SK-N-SH treated with all-trans-retinoic acid at 6 μM for 48 hours (cell line): ENCODE measurements around the gene TNFSF18.

Source experiments
- ATAC-seq: fragments of 200-7000 bp; cut with Tn5 transposase; 3 replicates; pipeline ENCODE4 v1.9.1; 2020; ENCODE audit warnings: mild to moderate bottlenecking, moderate library complexity
- ARNTL ChIP-seq: fragments of 450-650 bp; formaldehyde crosslinking; IDR thresholded peaks from 2 replicates; pipeline ENCODE4 v1.5.0; 2020; ENCODE audit warnings: low read depth, mild to moderate bottlenecking, moderate library complexity, borderline replicate concordance
- BACH2 ChIP-seq: fragments of 250-450 bp; sonication (Bioruptor Pico); IDR thresholded peaks from 2 replicates; pipeline ENCODE4 v1.9.0; 2021; ENCODE audit warnings: mild to moderate bottlenecking, borderline replicate concordance
- CSDC2 ChIP-seq: fragments of 250-450 bp; sonication (Bioruptor Pico); IDR thresholded peaks from 2 replicates; pipeline ENCODE4 v1.5.0; 2020; ENCODE audit warnings: mild to moderate bottlenecking, moderate library complexity
- ESRRG ChIP-seq: fragments of 250-450 bp; sonication (Bioruptor Pico); IDR thresholded peaks from 2 replicates; pipeline ENCODE4 v1.6.1; 2021; ENCODE audit warnings: mild to moderate bottlenecking
- GLIS3 ChIP-seq: fragments of 250-450 bp; sonication (Bioruptor Pico); IDR thresholded peaks from 2 replicates; pipeline ENCODE4 v1.5.0; 2020; ENCODE audit warnings: mild to moderate bottlenecking, moderate library complexity
- ISL1 ChIP-seq: fragments of 250-450 bp; sonication (Bioruptor Pico); IDR thresholded peaks from 2 replicates; pipeline ENCODE4 v2.1.2; 2022; ENCODE audit warnings: mild to moderate bottlenecking, moderate library complexity
- OSR1 ChIP-seq: fragments of 250-450 bp; sonication (Bioruptor Pico); IDR thresholded peaks from 2 replicates; pipeline ENCODE4 v1.8.0; 2022; ENCODE audit warnings: moderate library complexity, mild to moderate bottlenecking, inconsistent platforms
- PPARA ChIP-seq: fragments of 250-450 bp; sonication (Bioruptor Pico); IDR thresholded peaks from 2 replicates; pipeline ENCODE4 v1.5.0; 2020; ENCODE audit warnings: mild to moderate bottlenecking, borderline replicate concordance
- RARB ChIP-seq: fragments of 250-450 bp; sonication (Bioruptor Pico); IDR thresholded peaks from 2 replicates; pipeline ENCODE4 v1.8.0; 2021; ENCODE audit warnings: mild to moderate bottlenecking, moderate library complexity
- SNAI2 ChIP-seq: fragments of 250-450 bp; sonication (Bioruptor Pico); IDR thresholded peaks from 2 replicates; pipeline ENCODE4 v1.5.0; 2020; ENCODE audit warnings: mild to moderate bottlenecking, moderate library complexity
- TCF4 ChIP-seq: fragments of 250-450 bp; sonication (Bioruptor Pico); IDR thresholded peaks from 2 replicates; pipeline ENCODE4 v1.8.0; 2021; ENCODE audit warnings: mild to moderate bottlenecking, moderate library complexity, borderline replicate concordance
- TOX ChIP-seq: fragments of 250-450 bp; sonication (Bioruptor Pico); IDR thresholded peaks from 2 replicates; pipeline ENCODE4 v1.8.0; 2021; ENCODE audit warnings: mild to moderate bottlenecking, moderate library complexity, borderline replicate concordance
- ZC3H10 ChIP-seq: fragments of 250-450 bp; sonication (Bioruptor Pico); IDR thresholded peaks from 2 replicates; pipeline ENCODE4 v1.5.1; 2021; ENCODE audit warnings: mild to moderate bottlenecking, moderate library complexity
- ZFP3 ChIP-seq: fragments of 250-450 bp; sonication (Bioruptor Pico); IDR thresholded peaks from 2 replicates; pipeline ENCODE4 v1.5.0; 2020; ENCODE audit warnings: mild to moderate bottlenecking, moderate library complexity
- ZFP30 ChIP-seq: fragments of 450-650 bp; formaldehyde crosslinking; IDR thresholded peaks from 2 replicates; pipeline ENCODE4 v1.5.0; 2022; ENCODE audit warnings: mild to moderate bottlenecking, moderate library complexity
- ZNF565 ChIP-seq: fragments of 450-650 bp; formaldehyde crosslinking; conservative IDR thresholded peaks from 2 replicates; pipeline ENCODE4 v1.5.0; 2020; ENCODE audit warnings: low read depth, mild to moderate bottlenecking, moderate library complexity
- ZNF70 ChIP-seq: fragments of 450-650 bp; formaldehyde crosslinking; IDR thresholded peaks from 2 replicates; pipeline ENCODE4 v1.5.0; 2020; ENCODE audit warnings: mild to moderate bottlenecking, moderate library complexity
- ZNF8 ChIP-seq: fragments of 450-650 bp; formaldehyde crosslinking; IDR thresholded peaks from 2 replicates; pipeline ENCODE4 v1.5.0; 2020; ENCODE audit warnings: mild to moderate bottlenecking, moderate library complexity
- TF ChIP-seq, protein P1 (sequence below): fragments of 250-450 bp; sonication (Bioruptor Pico); IDR thresholded peaks from 2 replicates; pipeline ENCODE4 v1.5.1; 2020; ENCODE audit warnings: low read depth, mild to moderate bottlenecking, moderate library complexity
- TF ChIP-seq, protein P2 (sequence below): fragments of 250-450 bp; sonication (Bioruptor Pico); IDR thresholded peaks from 2 replicates; pipeline ENCODE4 v1.8.0; 2021; ENCODE audit warnings: low read depth, mild to moderate bottlenecking, moderate library complexity, borderline replicate concordance
- TF ChIP-seq, protein P3 (sequence below): fragments of 250-450 bp; sonication (Bioruptor Pico); IDR thresholded peaks from 2 replicates; pipeline ENCODE4 v1.5.0; 2020; ENCODE audit warnings: mild to moderate bottlenecking, moderate library complexity

The TNFSF18 gene

DNA sequence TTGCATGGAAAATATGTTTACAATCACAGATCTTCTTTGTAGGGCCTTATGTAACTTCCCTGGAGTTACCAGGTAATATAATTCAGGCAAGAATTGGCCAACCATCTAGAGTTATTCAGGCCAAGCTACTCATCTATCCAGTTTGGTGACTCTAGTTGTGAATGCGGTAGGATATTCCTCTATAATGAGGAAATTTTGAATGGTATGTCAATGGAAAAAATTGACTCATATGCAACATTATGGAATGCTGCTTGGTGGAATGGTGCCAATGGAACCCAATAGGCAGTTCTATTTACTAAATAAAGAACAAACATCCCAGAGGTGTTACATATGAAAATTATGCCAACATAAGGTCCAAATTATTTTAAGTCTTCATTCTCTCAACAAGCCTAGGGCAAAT, 5.6 kb upstream of the TNFSF18 start (continued):
- TF ChIP-seq, protein P1, sequence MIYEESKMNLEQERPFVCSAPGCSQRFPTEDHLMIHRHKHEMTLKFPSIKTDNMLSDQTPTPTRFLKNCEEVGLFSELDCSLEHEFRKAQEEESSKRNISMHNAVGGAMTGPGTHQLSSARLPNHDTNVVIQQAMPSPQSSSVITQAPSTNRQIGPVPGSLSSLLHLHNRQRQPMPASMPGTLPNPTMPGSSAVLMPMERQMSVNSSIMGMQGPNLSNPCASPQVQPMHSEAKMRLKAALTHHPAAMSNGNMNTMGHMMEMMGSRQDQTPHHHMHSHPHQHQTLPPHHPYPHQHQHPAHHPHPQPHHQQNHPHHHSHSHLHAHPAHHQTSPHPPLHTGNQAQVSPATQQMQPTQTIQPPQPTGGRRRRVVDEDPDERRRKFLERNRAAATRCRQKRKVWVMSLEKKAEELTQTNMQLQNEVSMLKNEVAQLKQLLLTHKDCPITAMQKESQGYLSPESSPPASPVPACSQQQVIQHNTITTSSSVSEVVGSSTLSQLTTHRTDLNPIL (CRISPR knock-in tag): no peak
- TF ChIP-seq OSR1 (CRISPR knock-in tag): no peak
- no peak for TF ChIP-seq ZNF565
- TF ChIP-seq CSDC2: no peak

DNA sequence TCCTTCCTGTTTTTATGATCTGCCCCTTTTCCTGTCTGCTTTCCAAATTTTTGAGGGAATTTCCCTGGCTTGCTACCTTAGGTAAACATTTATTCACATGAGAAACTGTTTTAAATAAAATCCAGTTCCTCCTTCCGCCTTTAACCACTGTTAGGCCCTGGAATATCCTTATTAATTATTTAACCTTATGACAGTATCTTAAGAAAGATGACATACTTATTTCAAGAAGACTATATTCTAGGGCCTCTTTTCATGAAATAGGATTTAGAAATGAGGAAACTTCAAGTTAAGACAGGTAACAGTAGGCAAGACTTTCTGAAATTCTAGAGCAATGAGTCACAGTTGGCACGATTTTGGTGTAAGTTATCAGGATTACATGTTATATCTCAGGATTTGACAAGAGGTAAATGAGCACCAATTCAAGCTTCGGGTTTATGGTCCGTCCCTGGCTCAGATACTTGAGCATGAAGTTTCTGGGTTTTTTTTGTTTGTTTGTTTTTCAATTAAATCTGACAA, 2.0 kb upstream of the TNFSF18 start:
- peak; percentile 67 for ATAC-seq
- no peak for TF ChIP-seq BACH2
- TF ChIP-seq PPARA (CRISPR knock-in tag): no peak
- TF ChIP-seq ZNF8 (CRISPR knock-in tag): no peak
- no peak for TF ChIP-seq ZFP3 (CRISPR knock-in tag)
- 0 out of 2 replicates have a peak, but pooled peaks have one; percentile 30 for TF ChIP-seq ZC3H10
- TF ChIP-seq ZFP30 (CRISPR knock-in tag): no peak
- TF ChIP-seq SNAI2: no peak
- TF ChIP-seq TOX: peak; percentile 16; the same call in 1 of the 2 replicates
- no peak for TF ChIP-seq ARNTL (CRISPR knock-in tag)
- TF ChIP-seq, all 23 proteins: peak for 2

DNA sequence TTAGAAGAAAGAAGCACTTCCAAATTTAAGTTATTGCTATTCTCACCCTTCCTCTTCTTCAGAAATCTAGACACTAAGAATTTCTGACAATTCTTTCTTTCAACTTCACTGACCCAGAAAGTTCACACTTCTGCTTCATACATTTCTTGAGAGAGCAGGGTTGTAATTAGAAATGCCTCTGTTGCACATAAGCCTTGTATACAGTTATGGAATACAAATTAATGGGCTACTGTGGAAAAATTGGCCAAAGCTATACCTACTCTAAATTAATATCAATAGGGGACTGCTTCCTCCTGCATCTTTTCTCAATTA, 1.5 kb downstream of the TNFSF18 start:
- TF ChIP-seq ZNF565 (no peak), ZFP3 (CRISPR knock-in tag) (no peak), ZC3H10 (no peak), ESRRG (CRISPR knock-in tag) (no peak), ZNF70 (CRISPR knock-in tag) (no peak), PPARA (CRISPR knock-in tag) (no peak)
- TF ChIP-seq, protein P2, sequence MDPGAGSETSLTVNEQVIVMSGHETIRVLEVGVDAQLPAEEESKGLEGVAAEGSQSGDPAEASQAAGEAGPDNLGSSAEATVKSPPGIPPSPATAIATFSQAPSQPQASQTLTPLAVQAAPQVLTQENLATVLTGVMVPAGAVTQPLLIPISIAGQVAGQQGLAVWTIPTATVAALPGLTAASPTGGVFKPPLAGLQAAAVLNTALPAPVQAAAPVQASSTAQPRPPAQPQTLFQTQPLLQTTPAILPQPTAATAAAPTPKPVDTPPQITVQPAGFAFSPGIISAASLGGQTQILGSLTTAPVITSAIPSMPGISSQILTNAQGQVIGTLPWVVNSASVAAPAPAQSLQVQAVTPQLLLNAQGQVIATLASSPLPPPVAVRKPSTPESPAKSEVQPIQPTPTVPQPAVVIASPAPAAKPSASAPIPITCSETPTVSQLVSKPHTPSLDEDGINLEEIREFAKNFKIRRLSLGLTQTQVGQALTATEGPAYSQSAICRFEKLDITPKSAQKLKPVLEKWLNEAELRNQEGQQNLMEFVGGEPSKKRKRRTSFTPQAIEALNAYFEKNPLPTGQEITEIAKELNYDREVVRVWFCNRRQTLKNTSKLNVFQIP (CRISPR knock-in tag): no peak
- ATAC-seq: no peak

DNA sequence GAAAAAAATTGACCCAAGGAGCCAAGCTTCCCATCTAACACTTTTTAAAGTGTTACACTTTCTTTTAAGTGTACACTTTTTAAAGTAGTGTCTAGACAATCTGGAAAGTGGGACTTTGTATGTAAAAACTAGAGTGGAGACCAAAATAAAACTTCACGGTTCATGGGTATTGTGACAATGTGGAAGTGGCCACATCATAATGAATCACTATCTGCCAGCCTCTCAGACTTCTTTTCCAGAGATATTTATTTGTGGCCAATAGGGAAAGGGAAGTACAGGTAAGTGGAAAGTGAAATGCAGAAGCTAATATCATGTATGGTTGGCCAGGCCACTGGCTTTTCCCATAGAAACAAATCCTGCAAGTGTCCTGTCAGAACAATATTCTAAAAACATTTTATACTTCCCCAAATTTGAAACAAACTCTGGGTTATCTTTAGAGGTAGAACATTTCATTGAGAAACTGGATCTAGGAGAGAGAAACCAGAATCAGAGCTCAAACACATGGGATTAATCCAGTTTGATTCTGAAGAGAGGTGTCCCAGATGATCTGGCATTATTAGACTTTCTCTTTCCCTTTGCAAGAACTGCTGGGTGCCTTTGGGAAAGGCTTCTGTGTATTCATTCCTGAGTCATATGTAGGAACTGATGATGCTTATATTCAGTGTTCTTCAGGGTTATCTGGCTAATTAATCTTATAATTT, 2.0 kb downstream of the TNFSF18 start:
- peak; percentile 66 for ATAC-seq
- TF ChIP-seq ZC3H10 (no peak), ZFP3 (CRISPR knock-in tag) (no peak), ARNTL (CRISPR knock-in tag) (no peak), ZFP30 (CRISPR knock-in tag) (no peak), ZNF565 (no peak), ISL1 (no peak), GLIS3 (CRISPR knock-in tag) (no peak), OSR1 (CRISPR knock-in tag) (no peak), TOX (no peak), SNAI2 (no peak), ZNF70 (CRISPR knock-in tag) (no peak), BACH2 (no peak)
- TF ChIP-seq, protein P3, sequence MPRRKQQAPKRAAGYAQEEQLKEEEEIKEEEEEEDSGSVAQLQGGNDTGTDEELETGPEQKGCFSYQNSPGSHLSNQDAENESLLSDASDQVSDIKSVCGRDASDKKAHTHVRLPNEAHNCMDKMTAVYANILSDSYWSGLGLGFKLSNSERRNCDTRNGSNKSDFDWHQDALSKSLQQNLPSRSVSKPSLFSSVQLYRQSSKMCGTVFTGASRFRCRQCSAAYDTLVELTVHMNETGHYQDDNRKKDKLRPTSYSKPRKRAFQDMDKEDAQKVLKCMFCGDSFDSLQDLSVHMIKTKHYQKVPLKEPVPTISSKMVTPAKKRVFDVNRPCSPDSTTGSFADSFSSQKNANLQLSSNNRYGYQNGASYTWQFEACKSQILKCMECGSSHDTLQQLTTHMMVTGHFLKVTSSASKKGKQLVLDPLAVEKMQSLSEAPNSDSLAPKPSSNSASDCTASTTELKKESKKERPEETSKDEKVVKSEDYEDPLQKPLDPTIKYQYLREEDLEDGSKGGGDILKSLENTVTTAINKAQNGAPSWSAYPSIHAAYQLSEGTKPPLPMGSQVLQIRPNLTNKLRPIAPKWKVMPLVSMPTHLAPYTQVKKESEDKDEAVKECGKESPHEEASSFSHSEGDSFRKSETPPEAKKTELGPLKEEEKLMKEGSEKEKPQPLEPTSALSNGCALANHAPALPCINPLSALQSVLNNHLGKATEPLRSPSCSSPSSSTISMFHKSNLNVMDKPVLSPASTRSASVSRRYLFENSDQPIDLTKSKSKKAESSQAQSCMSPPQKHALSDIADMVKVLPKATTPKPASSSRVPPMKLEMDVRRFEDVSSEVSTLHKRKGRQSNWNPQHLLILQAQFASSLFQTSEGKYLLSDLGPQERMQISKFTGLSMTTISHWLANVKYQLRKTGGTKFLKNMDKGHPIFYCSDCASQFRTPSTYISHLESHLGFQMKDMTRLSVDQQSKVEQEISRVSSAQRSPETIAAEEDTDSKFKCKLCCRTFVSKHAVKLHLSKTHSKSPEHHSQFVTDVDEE (CRISPR knock-in tag): no peak

DNA sequence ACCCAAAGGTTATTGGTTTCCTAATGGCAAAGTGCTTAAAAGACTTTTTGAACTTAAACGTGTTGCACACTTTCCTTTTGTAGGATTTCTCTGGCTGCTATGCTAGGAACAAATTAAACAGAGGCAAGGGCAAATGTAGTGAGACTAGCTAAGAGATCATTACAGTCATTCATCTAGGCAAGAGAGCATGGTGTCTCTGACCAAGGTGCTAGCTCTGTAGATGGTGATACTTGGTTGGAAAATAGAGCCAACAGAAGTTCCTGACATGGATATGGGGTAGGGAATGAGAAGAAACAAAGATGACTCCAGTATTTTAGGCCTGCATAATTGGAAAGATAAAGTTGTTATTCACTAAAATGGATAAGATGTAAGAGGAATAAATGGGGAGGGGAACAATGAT, 6.1 kb downstream of the TNFSF18 start:
- ATAC-seq: no peak

More for the DNA sequence above, 6.1 kb downstream of the TNFSF18 start:
- TF ChIP-seq, protein P2 (CRISPR knock-in tag): no peak
- no peak for TF ChIP-seq TCF4 (CRISPR knock-in tag)
- TF ChIP-seq ARNTL (CRISPR knock-in tag): no peak
- TF ChIP-seq OSR1 (CRISPR knock-in tag): no peak
- no peak for TF ChIP-seq TOX
- no peak for TF ChIP-seq ISL1
- no peak for TF ChIP-seq RARB (CRISPR knock-in tag)
